Breast epithelium (tissue), 3 donors: ENCODE results near the gene PIK3R1.

ENCODE experiments used
- CTCF ChIP-seq, 3 donors: fragments of 450-650 bp; IDR thresholded peaks; one replicate each; pipeline ENCODE4 v1.5.1; 2016 to 2017; ENCODE audit warnings: antibody characterized with exemption in 3 of 3, mild to moderate bottlenecking in 3 of 3, moderate library complexity in 3 of 3
- POLR2A ChIP-seq: fragments of 450-650 bp; IDR thresholded peaks from one replicate; pipeline ENCODE4 v1.6.1; 2016; ENCODE audit warnings: antibody characterized with exemption, mild to moderate bottlenecking, moderate library complexity
- POLR2AphosphoS5 ChIP-seq, 3 donors: sonication (generic); formaldehyde crosslinking; IDR thresholded peaks; one replicate each; pipeline ENCODE4 v1.6.1; 2017; ENCODE audit warnings: antibody characterized with exemption in 3 of 3

- TF ChIP-seq POLR2A: no peak
- TF ChIP-seq POLR2AphosphoS5 (IDR thresholded peaks at IDR 0.05): no peak
- TF ChIP-seq CTCF (IDR thresholded peaks at IDR 0.05): no peak
Observed at GRCh38 chr5:68233075-68233474, 17.5 kb downstream of the PIK3R1 start.
